ENCODE results near the gene ANO8.

ANO8 gene

DNA sequence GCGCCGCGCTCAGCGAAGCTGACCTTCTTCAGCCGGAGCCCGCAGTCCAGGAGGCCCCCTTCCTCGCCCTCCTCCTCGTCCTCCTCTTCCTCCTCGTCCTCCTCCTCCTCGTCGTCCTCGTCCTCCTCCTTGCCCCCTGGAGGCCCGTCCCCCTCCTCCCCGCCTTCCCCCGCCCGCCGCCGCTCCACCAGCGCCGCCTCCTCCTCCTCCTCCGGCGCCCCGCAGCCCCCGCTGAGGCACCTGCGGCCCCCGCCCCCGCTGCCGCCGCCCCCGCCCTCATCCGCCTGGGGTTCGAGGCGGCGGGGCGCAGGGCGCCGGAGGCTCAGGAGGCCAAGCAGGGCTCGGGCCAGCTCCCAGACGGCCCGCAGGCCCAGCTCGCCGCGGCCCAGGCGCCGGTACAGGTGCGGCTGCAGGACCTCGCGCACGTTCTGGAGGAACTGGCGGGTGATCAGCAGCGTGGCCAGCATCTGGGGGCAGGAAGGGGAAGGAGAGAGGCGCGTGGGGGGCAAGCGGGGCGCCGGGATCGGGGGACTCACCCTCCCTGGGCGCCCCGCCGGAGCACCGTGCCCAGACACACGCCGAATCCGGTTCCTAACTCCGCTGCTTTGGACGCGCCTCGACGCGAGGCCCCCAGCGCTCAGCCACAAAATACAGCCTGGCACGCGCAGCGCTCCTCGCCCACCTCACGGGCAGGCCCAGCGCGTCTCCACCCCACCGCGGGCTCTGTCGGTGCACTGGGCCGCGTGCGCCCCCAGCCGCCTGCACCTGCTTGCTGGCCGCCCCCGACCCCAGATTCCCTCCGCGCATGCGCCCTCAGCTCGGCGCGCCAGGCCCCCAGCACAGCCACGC, 5.9 kb downstream of the ANO8 start:
- no peak for DNase-seq

DNA sequence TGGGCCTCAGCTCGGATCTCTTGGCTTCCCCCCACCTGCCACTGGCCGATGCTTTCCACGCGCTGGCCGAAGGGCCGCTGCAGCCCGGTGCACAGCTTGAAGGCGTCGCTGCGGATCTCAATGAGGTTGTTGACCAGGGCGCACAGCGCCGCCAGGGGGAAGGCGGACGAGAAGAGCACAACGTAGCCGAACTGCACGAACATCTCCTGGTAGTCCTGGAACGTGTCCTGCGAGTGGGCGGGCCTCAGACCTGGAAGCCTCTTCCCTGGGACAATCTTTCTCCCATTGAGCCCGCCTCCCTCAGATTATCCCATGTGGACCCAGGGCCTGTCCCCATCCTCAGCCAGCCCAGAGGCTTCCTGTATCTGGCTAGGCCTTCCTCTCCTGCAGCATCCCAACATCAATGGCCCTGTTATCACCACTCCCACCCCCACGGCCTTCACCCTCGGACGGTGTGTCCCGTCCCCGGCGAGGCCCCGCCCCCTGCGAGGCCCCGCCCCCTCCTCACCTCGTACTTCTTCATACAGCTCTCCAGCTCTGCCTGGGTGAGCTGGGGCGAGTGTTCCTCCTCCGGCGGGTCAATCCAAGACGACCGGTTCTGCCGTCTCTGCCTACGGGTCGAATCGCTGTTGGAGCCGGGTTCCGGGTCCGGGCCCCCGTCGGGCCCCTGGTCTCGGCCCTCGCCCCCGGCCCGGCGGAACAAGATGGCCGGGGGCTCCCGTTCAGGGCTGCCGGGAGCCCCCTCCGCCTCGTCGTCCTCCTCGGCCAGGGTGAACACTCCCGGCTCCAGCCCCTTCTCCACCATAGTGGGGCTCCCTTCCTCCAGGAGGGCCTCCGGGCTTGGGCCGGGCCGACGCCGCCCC, 6.8 kb downstream of the ANO8 start:
- no peak for DNase-seq

DNA sequence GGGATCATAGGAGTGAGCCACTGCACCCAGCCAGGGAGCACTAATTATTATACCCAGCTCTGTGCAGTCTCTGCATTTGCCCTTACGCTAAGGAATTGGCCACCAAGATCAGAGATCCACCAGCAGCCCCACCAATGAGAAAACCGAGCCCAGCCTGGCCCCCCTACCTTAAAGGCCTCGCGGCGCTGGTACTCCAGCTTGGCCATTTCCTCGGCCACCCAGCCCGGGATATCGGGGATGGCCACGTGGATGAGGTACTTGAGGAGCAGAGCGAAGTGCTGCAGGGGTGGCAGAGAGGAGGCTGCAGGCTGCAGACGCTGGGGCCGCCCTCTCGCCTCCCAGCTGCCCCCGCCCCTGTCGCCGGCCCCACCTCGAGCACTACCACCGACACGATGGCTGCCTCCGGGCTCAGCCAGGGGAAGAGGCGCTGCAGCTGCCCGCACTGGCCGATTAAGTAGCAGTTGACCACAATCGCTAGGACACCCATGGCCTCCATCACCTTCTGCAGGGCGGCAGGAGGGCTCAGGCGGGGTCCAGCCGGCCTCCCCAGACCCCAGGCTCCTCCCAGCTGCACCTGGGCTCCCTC, 7.5 kb downstream of the ANO8 start:
- DNase-seq = no peak

DNA sequence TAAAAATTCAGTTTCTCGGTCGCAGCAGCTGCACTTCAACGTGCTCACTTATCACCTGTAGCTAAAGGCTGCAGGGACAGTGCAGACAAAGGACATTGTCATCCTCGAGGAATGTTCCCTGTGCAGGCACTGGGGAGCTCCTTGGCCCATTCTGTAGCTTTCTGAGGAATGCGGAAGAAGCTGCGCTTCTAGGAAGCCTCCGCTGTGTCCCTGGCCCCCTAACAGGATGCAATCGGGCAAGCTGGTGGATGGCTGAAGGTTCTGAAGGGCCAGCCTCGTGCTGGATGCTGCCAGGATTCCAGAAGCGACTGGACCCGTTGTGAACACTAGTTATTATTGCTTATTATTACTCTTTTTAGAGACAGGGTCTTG, 8.1 kb downstream of the ANO8 start:
- no peak for DNase-seq

DNA sequence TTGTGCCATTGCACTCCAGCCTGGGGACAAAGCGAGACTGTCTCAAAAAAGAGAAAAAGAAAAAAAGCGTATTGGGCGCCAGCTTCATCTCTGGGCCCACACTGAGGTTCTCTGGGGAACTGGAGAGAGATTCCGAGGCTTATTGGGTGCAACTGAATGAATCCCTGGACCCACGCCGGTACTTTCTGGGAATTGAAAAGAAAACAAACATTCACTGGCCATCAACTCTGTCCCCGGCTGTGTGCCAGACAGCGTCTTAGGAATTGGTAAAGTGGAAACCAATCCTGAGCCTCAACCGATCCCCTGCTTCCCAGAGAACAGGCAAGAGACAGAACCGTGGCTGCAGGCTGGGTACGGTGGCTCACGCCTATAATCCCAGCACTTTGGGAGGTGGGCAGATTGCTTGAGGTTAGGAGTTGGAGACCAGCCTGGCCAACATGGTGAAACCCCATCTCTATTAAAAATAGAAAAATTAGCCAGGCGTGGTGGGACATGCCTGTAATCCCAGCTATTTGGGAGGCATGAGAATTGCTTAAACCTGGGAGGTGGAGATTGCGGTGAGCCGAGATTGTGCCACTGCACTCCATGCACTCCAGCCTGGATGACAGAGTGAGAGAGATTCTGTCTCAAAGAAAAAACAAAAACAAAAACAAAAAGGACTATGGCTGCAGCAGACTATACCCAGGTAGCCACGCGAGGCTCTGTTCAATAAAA, 8.6 kb downstream of the ANO8 start:
- no peak for DNase-seq

DNA sequence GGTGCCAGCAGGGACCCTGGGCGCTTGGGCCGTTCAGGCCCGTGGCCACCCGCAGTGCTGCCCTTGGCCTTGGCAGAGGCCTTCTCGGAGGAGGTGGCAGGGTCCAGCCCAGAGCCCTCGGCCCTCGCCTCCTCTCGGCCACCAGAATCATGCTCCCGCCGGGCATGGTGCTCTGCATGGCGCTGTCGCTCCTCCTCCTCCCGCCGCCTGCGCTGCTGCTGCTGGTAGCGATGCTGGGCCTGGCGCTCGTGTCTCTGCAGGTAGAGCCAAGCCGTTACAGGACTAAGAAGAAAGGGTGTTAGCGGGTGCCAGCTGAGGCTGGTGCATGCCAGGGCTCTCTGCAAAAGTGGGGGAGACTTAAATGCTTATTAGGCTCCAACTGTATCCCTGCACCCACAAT, 9.5 kb downstream of the ANO8 start:
- no peak for DNase-seq

DNA sequence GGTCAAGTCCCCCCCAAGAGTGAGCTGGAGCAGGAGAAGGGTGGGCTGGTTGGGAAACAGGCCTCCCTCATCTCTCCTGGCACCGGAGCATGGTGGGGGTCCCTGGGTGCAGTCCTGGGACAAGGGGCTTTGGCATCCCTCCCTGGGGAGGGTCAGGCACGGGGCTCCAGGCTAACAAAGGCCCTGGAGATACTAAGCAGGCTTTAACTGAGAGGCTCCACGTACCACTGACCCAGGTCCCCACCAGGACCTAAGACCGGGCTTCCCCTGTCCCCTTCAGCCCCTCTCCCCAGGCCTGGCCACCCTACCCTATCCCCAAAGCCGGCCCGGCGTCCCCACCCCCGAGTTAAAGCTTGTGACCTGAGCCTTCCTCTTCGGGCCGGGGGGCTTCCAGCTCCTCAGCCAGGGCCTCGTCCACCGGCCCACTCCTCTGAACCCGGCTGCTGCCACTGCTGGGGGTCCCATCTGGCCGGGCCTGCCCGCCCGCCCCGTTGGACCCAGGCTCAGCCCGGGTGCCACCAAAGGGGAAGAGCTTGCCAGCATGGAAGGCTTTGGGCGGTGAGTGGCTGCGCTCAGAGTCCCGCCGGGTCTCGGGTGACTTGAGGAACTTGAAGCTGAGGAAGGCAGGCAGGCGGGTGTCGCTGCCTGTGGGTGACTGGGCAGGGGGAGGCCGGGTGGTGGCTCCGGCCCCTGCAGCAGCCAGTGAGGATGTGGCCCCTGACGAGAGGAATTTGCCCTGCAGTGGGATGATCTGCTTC, 10.1 kb downstream of the ANO8 start:
- no peak for DNase-seq

DNA sequence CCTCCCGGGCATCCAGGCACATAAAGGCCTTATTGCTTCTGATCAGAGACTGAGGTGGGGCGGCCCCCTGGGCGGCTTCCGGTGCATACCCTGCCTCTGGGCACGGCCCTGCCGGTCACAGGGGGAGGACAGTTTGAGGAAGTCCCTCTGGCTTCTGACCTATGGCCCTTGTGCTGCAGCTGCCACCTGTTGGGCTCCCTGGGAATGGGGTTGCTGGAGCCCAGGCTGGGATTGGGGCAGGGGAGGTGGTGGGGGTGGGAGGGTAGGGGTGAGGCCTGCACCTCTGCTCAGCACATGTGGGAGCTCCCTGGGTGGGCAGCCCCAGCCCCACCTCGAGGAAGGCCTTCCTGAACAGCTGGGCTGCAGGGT, 10.7 kb downstream of the ANO8 start:
- DNase-seq = no peak

DNA sequence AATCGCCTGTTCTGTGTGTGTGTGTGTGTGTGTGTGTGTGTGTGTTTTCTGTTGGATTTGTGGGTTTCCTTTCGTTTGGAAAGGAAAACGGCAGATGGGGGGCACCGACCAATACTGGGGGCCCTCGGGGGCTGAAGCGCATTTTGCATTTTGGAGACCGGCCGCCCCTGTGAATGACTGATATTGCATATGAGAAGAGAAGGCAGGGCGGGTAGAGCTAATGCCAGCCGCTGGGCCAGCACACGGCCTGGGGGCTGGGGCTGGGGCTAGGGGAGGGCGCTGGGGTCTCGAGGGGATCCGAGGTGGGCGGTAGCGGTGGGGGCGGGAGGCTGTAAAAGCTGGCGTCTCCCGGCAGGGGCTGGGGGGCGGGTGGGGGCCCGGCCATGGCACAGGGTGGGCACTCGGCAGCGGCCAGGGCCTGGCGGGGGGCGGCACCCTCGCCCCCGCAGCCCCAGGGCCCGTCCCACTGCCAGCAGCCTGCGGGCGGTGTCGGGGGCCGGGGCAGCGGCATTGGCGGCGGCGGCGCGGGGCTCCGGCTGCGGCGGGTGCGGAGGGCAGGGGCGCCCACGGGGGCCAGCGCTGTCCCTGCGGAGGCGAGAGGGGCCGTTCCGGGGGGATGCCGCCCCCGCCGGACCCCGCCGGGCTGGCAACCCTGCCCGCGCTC, 11.2 kb downstream of the ANO8 start:
- DNase-seq = no peak

DNA sequence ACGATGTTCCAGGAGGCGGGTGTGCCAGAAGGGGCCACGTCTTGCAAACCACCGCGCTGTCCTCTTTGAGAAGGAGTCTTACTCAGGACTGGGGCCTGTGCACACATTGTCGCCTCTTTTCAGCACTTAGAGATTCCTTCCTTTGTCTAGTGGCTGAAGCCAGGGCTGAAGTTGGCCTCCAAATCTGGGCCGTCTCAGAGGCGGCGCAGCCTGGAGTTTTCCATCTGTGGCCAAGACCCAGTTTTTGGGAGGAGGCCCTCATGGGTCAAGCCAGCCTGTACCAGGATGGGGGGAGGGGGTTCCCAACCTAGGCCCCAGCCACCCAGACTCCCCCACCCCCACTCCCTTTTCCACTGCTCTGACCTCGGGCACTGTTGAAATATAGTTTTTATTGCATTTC, 11.8 kb downstream of the ANO8 start:
- DNase-seq = no peak

DNA sequence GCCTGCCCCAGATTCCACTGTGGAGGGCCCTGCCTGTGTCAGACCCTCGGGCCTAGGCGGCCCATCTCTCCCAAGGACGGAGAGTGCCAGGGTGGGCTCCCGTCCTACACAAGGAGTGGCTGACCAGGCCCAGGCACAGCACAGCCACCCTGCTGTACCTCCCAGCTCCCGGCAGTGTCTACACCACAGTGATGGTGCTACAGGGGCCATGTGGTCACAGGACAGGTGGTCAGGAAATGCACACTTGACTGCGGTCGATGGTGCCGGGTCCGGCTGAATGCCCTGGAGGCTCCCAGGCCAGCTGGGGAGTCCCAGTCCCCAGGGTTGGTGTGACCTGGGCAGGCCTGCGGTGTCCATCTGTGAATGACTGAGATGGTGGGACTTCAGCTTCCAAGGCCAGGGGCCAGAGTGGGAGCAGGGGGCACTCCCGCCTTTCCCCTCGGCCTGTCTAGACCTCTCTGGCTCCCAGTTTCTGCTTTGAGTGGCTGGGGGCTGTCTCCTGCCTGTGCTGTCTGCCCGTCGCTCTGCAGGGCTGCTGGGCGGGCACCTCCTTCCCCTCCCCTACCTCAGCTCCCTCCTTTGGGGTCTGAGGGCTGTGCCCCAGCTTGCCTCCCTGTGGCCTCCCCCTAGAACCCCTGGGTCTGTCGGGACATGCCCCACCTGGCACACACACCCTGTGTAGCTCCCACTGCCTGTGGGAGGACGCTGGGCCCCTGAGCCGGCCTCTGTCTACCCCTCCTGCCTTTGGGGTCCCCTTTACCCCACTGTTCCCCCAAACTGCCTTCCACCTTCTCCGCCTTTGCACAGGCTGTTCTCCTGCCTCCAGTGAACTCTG, 12.8 kb downstream of the ANO8 start:
- no peak for DNase-seq

DNA sequence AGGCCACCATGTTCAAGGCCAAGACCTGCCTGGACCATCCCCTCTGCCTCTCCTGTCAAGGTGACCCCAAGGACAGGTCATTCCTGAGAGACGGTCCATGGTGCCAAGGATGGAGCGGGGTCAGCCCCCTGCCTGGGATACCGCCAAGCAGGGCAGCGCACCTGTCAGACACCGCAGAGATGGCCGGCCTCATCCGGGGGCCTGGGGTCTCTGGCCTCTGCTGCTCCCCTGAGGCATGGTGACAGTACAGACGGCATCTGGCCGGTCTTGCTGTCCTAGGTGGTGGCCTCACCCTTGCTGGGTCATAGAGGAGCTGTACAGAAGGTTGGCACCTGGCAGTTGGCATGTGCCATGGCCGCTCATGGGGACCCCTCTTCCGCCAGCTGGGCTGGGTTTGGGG, 14.2 kb downstream of the ANO8 start:
- no peak for DNase-seq

DNA sequence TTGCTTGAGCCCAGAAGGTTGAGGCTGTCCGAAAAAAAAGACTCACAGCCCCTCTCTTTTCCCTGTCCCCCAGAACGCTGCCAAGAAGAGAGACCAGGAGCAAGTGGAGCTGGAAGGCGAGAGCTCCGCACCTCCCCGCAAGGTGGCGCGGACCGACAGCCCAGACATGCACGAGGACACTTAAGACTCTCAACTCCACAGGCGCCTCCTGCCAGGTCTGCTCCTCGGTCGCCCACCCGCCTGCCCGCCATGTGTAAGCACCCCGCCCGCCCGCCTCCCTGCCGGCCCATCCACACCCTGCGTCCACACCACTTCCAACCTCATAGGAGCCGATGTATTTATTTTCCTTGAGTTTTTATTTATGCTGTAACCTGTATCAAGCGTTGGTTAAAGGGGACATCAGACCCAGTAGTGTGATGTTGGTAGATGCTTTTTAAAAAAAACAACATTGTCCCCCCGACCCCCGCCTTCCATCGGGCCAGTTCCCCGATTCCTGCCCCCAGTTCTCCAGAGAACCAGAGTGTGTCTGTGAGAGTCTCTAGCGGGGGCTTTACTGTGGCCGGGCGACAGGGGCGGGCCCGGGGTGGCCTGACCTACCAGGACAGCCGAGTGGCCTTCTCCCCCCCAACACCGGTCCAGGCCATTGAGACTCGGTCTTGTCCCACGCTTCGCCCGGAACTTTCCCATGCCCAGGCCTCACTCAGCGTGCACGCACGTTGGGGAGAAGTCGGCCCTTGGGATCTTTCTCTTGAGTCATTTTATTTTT, 15.0 kb downstream of the ANO8 start:
- no peak for DNase-seq

DNA sequence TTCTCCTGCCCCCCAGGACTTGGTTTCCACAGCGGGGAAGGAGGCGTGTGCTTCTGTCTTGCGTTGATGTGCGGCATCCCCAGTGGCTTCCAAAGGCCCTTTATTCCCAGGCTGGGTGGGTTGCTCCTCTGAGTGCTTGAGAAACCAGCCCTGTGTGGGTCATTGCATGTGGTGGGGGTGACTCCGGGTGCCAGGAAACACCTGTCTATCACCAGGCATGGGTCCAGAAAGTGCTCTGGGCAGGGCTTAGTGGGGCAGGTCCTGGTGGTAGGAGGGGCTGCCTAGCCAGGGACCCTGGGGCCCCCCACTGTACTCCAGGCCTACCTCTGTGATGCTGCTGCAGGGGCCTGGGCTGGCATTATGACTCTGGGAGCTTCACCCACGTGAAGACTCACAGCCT, 15.7 kb downstream of the ANO8 start:
- no peak for DNase-seq

DNA sequence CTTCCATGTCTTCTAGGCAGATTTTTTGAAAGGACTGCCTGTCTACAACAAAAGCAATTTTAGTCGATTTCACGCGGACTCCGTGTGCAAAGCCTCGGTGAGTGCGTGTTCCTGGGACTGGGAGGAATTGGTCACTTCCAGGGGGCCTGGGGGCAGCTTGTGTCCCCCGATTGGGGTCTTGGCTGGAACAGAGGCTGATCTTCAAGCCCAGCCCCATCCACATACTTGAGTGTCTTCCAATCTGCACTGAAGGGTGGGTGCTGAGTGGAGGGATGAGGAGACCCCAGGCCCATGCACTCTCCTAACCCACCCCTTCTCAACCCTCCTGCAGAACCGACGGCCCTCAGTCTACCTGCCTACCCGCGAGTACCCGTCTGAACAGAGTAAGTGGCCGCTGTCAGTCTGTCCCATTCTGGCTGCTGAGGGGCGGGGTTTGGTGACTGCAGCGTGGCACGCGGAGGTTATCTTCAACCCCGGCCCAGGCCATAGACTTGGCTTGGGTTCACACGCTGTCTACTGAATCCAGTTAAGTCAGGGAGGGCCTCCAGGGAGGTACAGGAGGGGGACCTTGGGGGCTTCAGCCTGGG, 20.6 kb downstream of the ANO8 start:
- no peak for DNase-seq

DNA sequence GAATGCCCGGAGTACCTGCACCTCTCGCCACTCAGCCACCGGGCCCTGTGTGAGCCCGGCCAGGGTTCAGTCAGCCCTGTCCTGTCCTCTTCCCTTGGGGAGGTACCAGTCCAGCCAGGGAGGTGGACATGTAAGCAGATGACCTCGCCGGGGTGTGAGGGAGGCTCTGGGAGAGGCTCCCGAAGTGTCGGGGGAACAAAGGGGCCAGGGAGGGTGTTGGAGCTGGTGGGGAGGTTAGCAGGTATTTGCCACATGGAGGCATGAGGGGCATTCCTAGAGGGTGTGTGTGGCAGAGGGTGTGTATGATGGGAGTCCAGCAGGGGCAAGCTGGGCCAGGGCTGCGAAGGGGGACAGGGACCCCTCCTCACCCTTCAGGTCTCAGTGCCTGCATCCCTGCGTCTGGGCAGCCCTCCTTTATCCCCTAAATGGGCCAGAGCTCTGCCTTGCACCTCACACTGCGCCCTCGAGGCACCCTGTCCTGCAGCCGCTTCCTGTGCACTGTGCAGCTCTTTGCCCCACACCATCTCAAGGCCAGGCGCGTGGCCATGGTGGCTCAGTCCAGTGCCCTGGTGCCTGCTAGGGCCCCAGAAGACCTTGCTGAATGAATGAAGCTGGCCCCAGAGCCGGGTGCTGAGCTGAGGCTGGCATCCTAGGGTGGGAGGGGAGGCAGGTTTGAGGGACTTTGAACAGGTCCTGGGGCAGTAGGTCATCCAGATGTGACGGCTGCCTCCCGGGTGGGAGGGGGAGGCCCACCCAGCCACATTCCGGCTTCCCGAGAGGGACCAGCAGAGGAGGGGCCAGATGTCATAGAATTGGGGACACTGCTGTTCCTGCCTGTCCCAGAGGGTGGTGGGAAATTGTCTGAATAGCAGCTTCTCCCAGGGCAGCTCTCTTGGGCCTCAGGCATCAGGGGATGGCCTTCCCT, 22.2 kb downstream of the ANO8 start:
- DNase-seq = no peak

DNA sequence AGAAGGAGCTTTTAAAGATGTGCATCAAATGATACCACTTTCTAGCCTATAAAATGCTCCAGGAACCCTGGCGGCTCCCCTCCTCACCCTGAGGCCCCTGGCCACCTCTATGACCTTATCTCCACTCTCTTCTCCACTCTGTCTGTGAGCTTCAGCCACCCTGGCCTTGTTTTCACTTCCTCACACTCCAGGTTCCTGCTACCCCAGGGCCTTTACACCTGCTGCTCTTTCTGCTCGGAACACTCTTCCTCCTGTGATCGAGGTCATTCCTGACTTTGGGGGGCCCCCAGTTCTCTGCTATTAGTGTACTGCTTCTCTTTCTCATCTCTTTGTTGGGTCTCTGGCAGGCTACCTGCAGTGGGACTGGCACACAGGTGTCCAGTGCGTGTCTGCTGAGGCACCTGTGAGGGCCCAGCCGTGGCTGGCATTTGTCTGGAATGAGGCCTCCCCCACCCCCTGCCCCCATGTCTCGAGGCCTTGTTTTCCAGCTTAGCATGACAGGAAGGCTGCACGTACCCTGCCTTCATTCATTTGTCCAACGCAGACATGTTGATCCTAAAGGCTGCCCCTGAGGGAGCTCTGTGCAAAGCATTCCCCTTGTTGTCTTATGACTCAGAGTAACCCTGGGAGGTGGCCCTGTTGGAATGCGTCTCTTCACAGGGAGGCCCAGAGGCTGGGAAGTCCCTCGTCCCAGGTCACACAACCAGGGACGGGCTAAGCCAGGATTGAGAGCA, 23.0 kb downstream of the ANO8 start:
- DNase-seq = no peak

DNA sequence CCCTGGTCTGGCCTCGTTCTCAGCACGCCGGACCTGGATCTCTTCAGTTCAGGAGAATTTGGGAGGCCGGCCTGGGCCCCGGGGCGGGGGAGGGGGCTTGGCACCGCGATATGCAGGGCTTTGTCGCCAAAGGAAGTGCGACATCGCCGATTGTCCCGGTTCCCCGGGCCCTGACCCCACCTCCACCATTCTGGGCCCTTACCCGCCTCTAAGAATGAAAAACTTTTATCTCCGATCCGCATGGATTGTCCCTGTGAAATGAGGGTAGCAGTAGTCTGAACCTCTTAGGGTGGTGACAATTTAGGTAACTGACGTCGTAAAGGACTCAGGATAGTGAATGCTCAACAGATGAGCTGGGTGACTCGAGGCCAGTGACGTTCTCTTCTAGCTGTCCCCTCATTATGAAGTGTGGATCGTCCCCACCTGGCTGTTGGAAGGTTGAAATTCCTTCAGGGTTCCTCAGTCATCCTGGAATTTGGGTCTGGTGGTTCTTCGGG, 24.6 kb downstream of the ANO8 start:
- no peak for DNase-seq
